Transverse colon (tissue), 4 donors: ENCODE measurements around the gene BLM. TPM values are rescaled to one million over a fixed set of nuclear protein-coding genes. Genes with fewer than 3 reads are reported as not detected.
A peak's percentile ranks its signal among the peaks of the same experiment; 100 is the strongest.

Experiments used
- DNase-seq: peaks from one replicate; pipeline ENCODE4 v3.0.0-alpha.2; 2019
- H3K27ac ChIP-seq, 4 donors: fragments of 200-600 bp; sonication (generic); 2 replicates each; pipeline ENCODE4 v1.5.1; 2016 to 2018; ENCODE audit warnings: inconsistent platforms in 4 of 4
- H3K27me3 ChIP-seq: fragments of 200-600 bp; sonication (generic); 2 replicates; pipeline ENCODE4 v1.5.1; 2017; ENCODE audit warnings: inconsistent platforms
- H3K36me3 ChIP-seq, 4 donors: fragments of 200-600 bp; sonication (generic); 2 replicates each; pipeline ENCODE4 v1.5.1; 2017 to 2019; ENCODE audit warnings: inconsistent platforms in 4 of 4
- H3K4me1 ChIP-seq, 4 donors: fragments of 200-600 bp; sonication (generic); 2 replicates each; pipeline ENCODE4 v1.5.1; 2017 to 2020; ENCODE audit warnings: inconsistent platforms in 4 of 4
- H3K4me3 ChIP-seq, 4 donors: fragments of 200-600 bp; sonication (generic); 1 replicate in 1 of 4; 2 replicates in 3 of 4; pipeline versions ENCODE4 v1.5.1 to v1.6.1; 2017 to 2019; ENCODE audit warnings: inconsistent platforms in 4 of 4
- H3K9me3 ChIP-seq, 2 donors: fragments of 200-600 bp; sonication (generic); 2 replicates each; pipeline ENCODE4 v1.5.1; 2017 to 2019; ENCODE audit warnings: inconsistent platforms in 2 of 2
- EP300 ChIP-seq: sonication (generic); formaldehyde crosslinking; IDR thresholded peaks from one replicate; pipeline ENCODE4 v1.6.1; 2017; ENCODE audit warnings: antibody characterized with exemption, low read depth
- POLR2A ChIP-seq: fragments of 450-650 bp; IDR thresholded peaks from one replicate; pipeline ENCODE4 v1.6.1; 2016; ENCODE audit warnings: antibody characterized with exemption, mild to moderate bottlenecking, moderate library complexity
- POLR2AphosphoS5 ChIP-seq, 3 donors: sonication (generic); formaldehyde crosslinking; IDR thresholded peaks; one replicate each; pipeline ENCODE4 v1.6.1; 2016; ENCODE audit warnings: antibody characterized with exemption in 3 of 3
- WGBS, 2 donors: methylation state at CpG; one replicate each; pipeline ENCODE4 v1.1.5; 2018; ENCODE audit warnings: low coverage in 1 of 2; 5-methylcytosine and 5-hydroxymethylcytosine counted together
- in situ Hi-C, 4 donors: fragments of 200-750 bp; cut with MboI; loops; one replicate each; pipeline versions ENCODE4 v1.15.0 to v1.15.1; 2017; ENCODE audit warnings: low sequenced_read_pairs in 3 of 4, low pct_ligation_motif_present in 1 of 4, low pct_unique_long_range_greater_than_20kb in 1 of 4
- intact Hi-C: fragments of 100-400 bp; cut with DNase I; formaldehyde crosslinking; loops from one replicate; pipeline ENCODE4 v1.15.1; 2023; ENCODE audit warnings: low total_unique reads
- total RNA-seq, 4 donors: library from RNA; depleted of rRNA; stranded (reverse); fragments of >200 nt; gene quantifications; one replicate each; pipeline ENCODE4 v1.1.0, GENCODE V29; 2016
- TF ChIP-seq, protein P1 (sequence below), 5 experiments: fragments of 200-600 bp in 3 of 5; fragments of 450-650 bp in 2 of 5; sonication (generic) in 3 of 5; IDR thresholded peaks; 1 replicate in 2 of 5; 2 replicates in 3 of 5; pipeline ENCODE4 v1.5.1; 2016 to 2017; ENCODE audit warnings: antibody characterized with exemption in 5 of 5, inconsistent platforms in 3 of 5, mild to moderate bottlenecking in 2 of 5, moderate library complexity in 1 of 5

Gene BLM
- total RNA-seq, 4 donors from 2014 or later, result 1.5 to 6.4 (median 2.0) TPM

DNA sequence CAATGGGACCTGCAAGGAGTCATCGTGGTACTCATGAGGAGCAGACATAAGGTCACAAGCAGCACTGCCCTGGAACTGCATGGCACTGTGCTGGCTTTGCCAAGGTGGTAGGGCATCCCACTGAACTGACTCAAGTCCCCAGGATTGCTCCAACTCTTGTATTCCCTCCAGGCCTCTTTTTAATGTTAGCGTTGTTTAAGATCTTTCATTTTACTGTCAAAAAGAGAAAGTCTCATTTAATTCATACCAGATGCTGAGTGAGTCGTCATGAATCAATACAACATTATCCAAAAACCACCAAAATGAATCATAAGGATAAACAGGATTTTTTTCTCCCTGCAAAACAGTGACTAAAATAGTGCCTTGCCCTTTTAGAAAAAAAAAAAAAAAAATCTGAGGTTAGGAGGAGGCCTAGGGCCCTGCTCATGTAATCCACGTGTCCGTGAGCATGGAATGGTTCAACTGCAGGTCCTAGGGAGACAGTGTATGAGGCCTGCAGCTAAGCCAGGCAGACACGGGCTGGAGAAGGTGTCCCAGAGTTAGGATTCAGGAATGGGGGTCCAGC is 36.7 kb upstream of the BLM start:
- TF ChIP-seq POLR2AphosphoS5 (IDR thresholded peaks at IDR 0.05) (no peak), POLR2A (no peak), EP300 (no peak)
- TF ChIP-seq, protein P1, sequence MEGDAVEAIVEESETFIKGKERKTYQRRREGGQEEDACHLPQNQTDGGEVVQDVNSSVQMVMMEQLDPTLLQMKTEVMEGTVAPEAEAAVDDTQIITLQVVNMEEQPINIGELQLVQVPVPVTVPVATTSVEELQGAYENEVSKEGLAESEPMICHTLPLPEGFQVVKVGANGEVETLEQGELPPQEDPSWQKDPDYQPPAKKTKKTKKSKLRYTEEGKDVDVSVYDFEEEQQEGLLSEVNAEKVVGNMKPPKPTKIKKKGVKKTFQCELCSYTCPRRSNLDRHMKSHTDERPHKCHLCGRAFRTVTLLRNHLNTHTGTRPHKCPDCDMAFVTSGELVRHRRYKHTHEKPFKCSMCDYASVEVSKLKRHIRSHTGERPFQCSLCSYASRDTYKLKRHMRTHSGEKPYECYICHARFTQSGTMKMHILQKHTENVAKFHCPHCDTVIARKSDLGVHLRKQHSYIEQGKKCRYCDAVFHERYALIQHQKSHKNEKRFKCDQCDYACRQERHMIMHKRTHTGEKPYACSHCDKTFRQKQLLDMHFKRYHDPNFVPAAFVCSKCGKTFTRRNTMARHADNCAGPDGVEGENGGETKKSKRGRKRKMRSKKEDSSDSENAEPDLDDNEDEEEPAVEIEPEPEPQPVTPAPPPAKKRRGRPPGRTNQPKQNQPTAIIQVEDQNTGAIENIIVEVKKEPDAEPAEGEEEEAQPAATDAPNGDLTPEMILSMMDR (IDR thresholded peaks at IDR 0.05), result no peak
- H3K36me3 ChIP-seq, result no peaks in the 10 kb centered on the region
- no peaks in the 10 kb centered on the region for H3K27me3 ChIP-seq
- DNase-seq, result no peak
- H3K4me3 ChIP-seq, result no peak overlapping the region
- H3K27ac ChIP-seq, result peak overlapping the region in 3 of 4 donors; percentile 21 to 46 (median 33)
- in situ Hi-C loops (no loop called here), intact Hi-C loops (no loop called here)
- 57 to 68% methylated on average over 4 to 6 of the region's 6 CpGs for WGBS, 2 donors
- no peaks in the 10 kb centered on the region for H3K9me3 ChIP-seq
- peaks cover 0 to 7% (median 2%) of the 10 kb centered on the region in 4 donors for H3K4me1 ChIP-seq

DNA sequence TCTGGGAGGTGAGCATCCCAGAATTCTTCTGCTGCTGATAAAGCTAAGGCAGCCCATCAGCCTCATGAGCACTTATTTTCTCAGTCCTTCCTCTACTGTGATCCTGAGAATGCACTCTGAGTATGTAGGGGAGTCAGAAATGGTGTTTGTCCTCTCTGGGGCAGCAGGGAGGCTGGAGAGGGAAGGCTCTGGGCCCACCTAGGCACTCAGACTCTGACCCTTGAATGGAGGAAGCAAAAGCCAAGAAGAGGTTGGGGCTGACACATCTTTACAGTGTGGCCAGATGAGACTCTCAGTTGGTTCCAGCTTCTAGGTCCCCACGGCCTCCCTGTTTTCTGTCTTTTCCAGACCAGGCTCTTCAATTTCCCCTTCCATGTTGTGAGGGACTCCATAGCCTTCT is 36.1 kb upstream of the BLM start:
- in situ Hi-C loops (no loop called here), intact Hi-C loops (no loop called here)
- Histone ChIP-seq H3K4me1 (peaks cover 0 to 7% (median 2%) of the 10 kb centered on the region in 4 donors), H3K4me3 (no peak overlapping the region), H3K27me3 (no peaks in the 10 kb centered on the region), H3K36me3 (no peaks in the 10 kb centered on the region), H3K9me3 (no peaks in the 10 kb centered on the region), H3K27ac (peak overlapping the region in 3 of 4 donors; percentile 17 to 46 (median 21))
- WGBS, 2 donors, result 100% methylated on average over 1 of the region's 1 CpG; no CpG with 5 or more reads in 1 of the 2 donors
- no peak for DNase-seq
- TF ChIP-seq POLR2A, result no peak
- no peak for TF ChIP-seq EP300

DNA sequence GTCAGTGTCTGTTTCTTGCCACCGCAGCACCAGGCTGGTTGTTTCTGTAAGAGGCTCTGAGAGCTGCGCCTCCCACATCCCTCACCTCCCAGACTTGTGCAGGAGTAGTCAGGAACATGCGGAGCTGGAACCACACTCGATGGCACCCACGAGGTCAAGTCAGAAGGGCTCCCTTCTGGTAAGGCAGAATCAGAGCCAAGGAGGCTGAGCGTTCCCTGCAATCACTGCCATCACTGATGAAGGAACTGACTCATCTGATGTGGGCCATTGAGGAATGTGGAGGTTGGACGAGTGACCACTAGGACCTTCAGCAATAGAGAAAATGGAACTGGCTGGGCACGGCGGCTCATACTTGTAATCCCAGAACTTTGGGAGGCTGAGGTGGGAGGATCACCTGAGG is 35.7 kb upstream of the BLM start:
- peak overlapping the region in 2 of 4 donors; percentile 17 to 21 for H3K27ac ChIP-seq
- H3K36me3 ChIP-seq, result no peaks in the 10 kb centered on the region
- in situ Hi-C loops, result no loop called here
- H3K4me3 ChIP-seq, result no peak overlapping the region
- H3K4me1 ChIP-seq, result peaks cover 0 to 10% (median 2%) of the 10 kb centered on the region in 4 donors
- WGBS, 2 donors, result 94% methylated on average over 9 of the region's 9 CpGs; no CpG with 5 or more reads in 1 of the 2 donors
- intact Hi-C loops, result no loop called here
- H3K9me3 ChIP-seq, result no peaks in the 10 kb centered on the region
- no peaks in the 10 kb centered on the region for H3K27me3 ChIP-seq
- no peak for DNase-seq
- TF ChIP-seq POLR2AphosphoS5 (IDR thresholded peaks at IDR 0.05) (no peak), POLR2A (no peak), EP300 (no peak)
- TF ChIP-seq, protein P1 (IDR thresholded peaks at IDR 0.05), result no peak

DNA sequence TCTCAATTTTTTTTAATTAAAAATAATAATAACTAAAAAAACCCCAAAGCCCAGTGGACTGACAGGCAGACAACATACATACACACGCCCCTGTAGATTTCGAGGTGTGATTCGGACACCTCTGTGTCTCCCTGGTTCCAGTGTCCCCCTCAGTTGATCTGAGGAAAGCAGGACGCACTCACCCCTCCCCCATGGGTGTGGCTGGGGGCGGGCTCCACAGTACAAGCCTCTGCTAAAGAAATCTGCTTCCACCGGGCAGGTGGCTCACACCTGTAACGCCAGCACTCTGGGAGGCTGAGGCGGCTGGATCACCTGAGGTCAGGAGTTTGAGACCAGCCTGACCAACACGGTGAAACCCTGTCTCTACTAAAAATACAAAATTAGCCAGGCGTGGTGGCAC is 33.8 kb upstream of the BLM start:
- DNase-seq, result no peak
- H3K27ac ChIP-seq, result no peak overlapping the region
- 79 to 100% methylated on average over 1 to 10 of the region's 10 CpGs for WGBS, 2 donors
- TF ChIP-seq POLR2AphosphoS5 (IDR thresholded peaks at IDR 0.05), result no peak
- TF ChIP-seq, protein P1 (IDR thresholded peaks at IDR 0.05), result no peak
- no peaks in the 10 kb centered on the region for H3K27me3 ChIP-seq
- in situ Hi-C loops (no loop called here), intact Hi-C loops (no loop called here)
- H3K36me3 ChIP-seq, result no peaks in the 10 kb centered on the region
- no peak overlapping the region for H3K4me3 ChIP-seq
- H3K9me3 ChIP-seq, result no peaks in the 10 kb centered on the region
- peaks cover 0 to 2% (median 0%) of the 10 kb centered on the region in 4 donors for H3K4me1 ChIP-seq

DNA sequence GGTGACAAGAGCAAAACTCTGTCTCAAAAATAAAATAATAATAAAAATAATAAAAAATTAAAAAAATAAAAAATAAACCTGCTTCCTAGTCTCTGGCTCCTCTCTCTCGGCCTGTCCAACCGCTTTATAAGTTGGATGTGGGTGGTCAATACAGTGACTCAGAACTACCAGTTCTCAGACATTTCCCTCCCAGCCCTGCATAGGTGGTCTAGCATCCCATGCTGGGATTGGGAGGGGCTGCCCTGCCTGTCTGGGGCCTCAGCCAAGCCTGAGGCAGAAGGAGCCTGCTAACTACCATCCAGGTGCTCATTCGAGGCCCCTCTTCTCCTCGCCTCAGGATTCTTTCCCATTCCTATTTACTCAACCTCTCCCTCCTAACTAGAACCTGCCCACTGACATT is 33.3 kb upstream of the BLM start:
- Histone ChIP-seq H3K4me3 (no peak overlapping the region), H3K36me3 (no peaks in the 10 kb centered on the region), H3K27ac (no peak overlapping the region), H3K9me3 (no peaks in the 10 kb centered on the region), H3K4me1 (peaks cover 0 to 2% (median 0%) of the 10 kb centered on the region in 4 donors), H3K27me3 (no peaks in the 10 kb centered on the region)
- WGBS, 2 donors, result 94% methylated on average over 4 of the region's 4 CpGs; no CpG with 5 or more reads in 1 of the 2 donors
- intact Hi-C loops, result no loop called here
- in situ Hi-C loops, result no loop called here
- TF ChIP-seq EP300 (no peak), POLR2AphosphoS5 (IDR thresholded peaks at IDR 0.05) (no peak), POLR2A (no peak)
- TF ChIP-seq, protein P1 (IDR thresholded peaks at IDR 0.05), result no peak
- no peak for DNase-seq
